ENCODE data around the gene BBLN. TPM values are rescaled to one million over a fixed set of nuclear protein-coding genes. Genes with fewer than 3 reads are reported as not detected.

Gene BBLN
- total RNA-seq, 4 donors from 2014 or later = 73.5 to 145 (median 132) TPM

DNA sequence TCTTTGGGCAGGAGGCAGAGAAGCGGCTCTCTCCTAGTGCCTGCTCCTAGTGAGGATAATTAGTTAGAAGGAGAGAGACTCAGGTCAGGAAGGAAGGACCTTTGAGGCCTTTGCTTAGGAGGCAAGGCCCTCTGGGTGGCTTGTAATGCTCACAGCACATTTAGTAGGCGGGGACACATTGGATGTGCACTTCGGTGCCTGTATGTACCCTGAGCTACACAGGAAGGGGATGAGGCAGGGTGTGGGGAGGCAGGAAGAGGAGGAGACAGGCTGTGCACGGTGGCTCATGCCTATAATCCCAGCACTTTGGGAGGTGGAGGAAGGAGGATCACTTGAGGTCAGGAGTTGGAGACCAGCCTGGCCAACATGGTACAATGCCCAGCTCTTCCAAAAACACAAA is 18.0 kb upstream of the BBLN start:
- H3K27ac ChIP-seq = no peak overlapping the region
- ATAC-seq = no peak
- no peak overlapping the region for H3K4me3 ChIP-seq

DNA sequence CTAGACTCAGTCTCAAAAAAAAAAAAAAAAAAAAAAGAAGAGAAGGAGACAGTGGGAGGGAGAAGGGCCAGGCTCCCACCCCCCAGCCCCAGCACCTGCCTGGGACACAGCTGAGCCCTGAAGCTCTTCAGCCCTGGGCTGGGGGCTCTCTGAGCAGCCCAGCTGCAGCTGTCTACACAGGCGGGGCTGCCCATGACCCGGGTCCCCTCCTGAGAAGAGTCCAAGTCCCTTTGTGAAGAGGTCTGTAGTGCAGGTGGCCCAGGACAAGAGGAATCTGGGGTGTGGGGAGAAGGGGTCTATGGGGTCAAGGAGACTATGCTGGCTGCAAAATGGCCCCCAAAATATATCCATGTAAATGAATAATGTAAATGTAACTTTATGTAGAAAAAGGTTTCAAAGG is 17.5 kb upstream of the BBLN start:
- Histone ChIP-seq H3K4me1 (no peaks in the 10 kb centered on the region), H3K4me3 (no peak overlapping the region), H3K27me3 (no peaks in the 10 kb centered on the region), H3K36me3 (no peaks in the 10 kb centered on the region), H3K27ac (no peak overlapping the region), H3K9me3 (no peaks in the 10 kb centered on the region)
- intact Hi-C loops (cut with DNase I; ENCODE audit: low total_unique reads) = no loop called here
- DNase-seq (no peak), ATAC-seq (no peak)
- no peak for TF ChIP-seq POLR2A (IDR thresholded peaks at IDR 0.05)
- TF ChIP-seq, protein P1, sequence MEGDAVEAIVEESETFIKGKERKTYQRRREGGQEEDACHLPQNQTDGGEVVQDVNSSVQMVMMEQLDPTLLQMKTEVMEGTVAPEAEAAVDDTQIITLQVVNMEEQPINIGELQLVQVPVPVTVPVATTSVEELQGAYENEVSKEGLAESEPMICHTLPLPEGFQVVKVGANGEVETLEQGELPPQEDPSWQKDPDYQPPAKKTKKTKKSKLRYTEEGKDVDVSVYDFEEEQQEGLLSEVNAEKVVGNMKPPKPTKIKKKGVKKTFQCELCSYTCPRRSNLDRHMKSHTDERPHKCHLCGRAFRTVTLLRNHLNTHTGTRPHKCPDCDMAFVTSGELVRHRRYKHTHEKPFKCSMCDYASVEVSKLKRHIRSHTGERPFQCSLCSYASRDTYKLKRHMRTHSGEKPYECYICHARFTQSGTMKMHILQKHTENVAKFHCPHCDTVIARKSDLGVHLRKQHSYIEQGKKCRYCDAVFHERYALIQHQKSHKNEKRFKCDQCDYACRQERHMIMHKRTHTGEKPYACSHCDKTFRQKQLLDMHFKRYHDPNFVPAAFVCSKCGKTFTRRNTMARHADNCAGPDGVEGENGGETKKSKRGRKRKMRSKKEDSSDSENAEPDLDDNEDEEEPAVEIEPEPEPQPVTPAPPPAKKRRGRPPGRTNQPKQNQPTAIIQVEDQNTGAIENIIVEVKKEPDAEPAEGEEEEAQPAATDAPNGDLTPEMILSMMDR (IDR thresholded peaks at IDR 0.05 in 4 of 5, conservative IDR thresholded peaks at IDR 0.05 in 1 of 5) = no peak
- in situ Hi-C loops (cut with MboI; ENCODE audit: low sequenced_read_pairs in 4 of 4) = no loop called here

More for the DNA sequence above, 18.0 kb upstream of the BBLN start:
- TF ChIP-seq, protein P1 (IDR thresholded peaks at IDR 0.05 in 4 of 5, conservative IDR thresholded peaks at IDR 0.05 in 1 of 5) = no peak
- TF ChIP-seq POLR2A (IDR thresholded peaks at IDR 0.05) = no peak
- in situ Hi-C loops (cut with MboI; ENCODE audit: low sequenced_read_pairs in 4 of 4) (no loop called here), intact Hi-C loops (cut with DNase I; ENCODE audit: low total_unique reads) (no loop called here)
- Histone ChIP-seq H3K4me1 (no peaks in the 10 kb centered on the region), H3K27me3 (no peaks in the 10 kb centered on the region), H3K9me3 (no peaks in the 10 kb centered on the region), H3K36me3 (no peaks in the 10 kb centered on the region)
- DNase-seq = no peak

DNA sequence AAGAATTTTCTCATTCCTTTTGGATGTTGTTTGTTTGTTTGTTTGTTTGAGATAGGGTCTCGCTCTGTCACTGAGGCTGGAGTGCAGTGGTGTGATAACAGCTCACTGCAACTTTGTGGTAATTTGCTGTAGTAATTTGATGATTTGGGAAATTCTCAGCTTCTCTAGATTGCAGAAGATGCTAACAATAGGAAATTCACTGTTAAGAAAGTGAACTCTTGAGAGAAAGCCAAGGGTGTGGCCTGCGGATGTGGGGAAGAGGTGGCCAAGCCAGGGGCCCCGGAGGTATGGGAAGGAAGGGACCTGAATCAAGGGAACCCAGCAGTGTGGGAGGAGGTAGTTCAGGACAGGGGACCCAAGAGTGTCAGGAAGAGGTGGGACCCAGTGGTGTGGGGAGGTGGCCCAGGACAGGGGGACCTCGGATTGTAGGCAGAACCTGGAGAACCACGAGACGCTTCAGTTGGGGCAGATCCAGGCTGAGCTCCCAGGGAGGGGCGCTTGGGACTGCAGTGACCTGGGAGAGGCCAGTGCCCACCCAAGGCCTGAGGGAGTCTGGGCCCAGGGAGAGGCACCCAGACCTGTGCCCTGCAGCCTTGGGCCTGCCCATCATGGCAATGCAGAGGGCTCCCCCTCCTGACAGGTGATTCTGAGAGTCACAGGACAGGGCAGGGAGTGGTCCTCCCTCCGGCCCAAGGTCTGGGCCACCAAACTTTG is 16.4 kb upstream of the BBLN start:
- Histone ChIP-seq H3K27ac (no peak overlapping the region), H3K4me1 (peaks cover 0 to 1% of the 10 kb centered on the region in 2 donors), H3K27me3 (no peaks in the 10 kb centered on the region), H3K9me3 (no peaks in the 10 kb centered on the region), H3K36me3 (no peaks in the 10 kb centered on the region), H3K4me3 (no peak overlapping the region)
- intact Hi-C loops (cut with DNase I; ENCODE audit: low total_unique reads) = no loop called here
- no peak for ATAC-seq
- TF ChIP-seq, protein P1 (IDR thresholded peaks at IDR 0.05 in 4 of 5, conservative IDR thresholded peaks at IDR 0.05 in 1 of 5) = no peak
- no peak for TF ChIP-seq POLR2A (IDR thresholded peaks at IDR 0.05)
- no peak for DNase-seq
- in situ Hi-C loops (cut with MboI; ENCODE audit: low sequenced_read_pairs in 4 of 4) = no loop called here

DNA sequence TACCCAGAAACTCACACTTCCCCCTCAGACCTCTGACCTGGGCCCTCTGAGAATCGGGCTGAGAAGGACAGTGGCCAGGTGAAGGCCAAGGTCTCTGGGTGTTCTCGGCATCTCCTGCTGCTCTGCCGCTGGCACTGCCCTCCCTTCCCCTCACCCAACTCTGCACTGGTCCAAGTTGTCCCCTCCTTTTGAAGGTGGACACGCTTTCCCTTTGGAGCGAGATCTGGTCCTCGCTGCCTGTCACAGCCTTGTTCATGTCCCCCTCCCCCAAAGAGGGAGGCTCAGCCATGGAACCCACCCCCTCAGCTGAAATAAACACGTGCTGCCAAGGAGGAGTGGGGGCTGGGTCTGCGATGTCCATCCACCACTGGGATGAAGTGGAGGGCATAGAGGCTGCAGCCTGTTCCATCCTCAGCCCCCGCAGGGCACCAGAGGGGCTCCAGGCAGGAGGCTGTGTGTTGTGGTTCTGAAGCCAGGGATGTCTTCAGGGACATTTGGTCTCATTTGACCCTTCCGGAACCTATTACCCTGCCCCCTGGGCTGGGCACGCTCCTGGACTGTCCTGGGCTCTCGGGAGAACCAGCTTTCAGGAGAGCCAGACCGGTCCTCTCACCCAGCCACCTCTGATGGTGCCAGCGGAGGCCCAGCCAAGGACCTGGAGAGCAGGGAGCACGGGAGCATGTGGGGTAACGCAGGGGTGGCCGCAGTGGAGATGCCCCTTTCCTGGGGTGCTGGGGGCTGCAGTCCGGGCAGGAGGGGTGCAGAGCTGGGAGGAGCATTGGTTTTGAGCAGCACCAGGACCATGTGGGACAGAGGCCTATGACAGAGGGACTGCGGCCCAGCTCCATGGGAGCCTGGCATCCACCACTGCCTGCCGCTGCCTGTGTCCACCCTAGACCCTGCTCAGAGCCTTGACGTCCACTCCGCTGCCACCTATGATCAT is 15.6 kb upstream of the BBLN start:
- Histone ChIP-seq H3K4me3 (no peak overlapping the region), H3K27ac (no peak overlapping the region), H3K9me3 (no peaks in the 10 kb centered on the region), H3K4me1 (peaks cover 0 to 7% of the 10 kb centered on the region in 2 donors), H3K36me3 (no peaks in the 10 kb centered on the region), H3K27me3 (no peaks in the 10 kb centered on the region)
- ATAC-seq (no peak), DNase-seq (no peak)
- in situ Hi-C loops (cut with MboI; ENCODE audit: low sequenced_read_pairs in 4 of 4) (no loop called here), intact Hi-C loops (cut with DNase I; ENCODE audit: low total_unique reads) (no loop called here)
- TF ChIP-seq, protein P1 (IDR thresholded peaks at IDR 0.05 in 4 of 5, conservative IDR thresholded peaks at IDR 0.05 in 1 of 5) = no peak
